H1 (cell line): ENCODE results near the gene ALG2.
"Not testable (repeated sequence)": the region's sequence is repeated elsewhere in the genome, so short reads cannot be mapped to it uniquely, and the experiment has no call there.

Experiments used
- RBBP5 ChIP-seq: IDR thresholded peaks from 2 replicates; pipeline ENCODE4 v1.7.1; 2012; ENCODE audit warnings: low read depth, mild to moderate bottlenecking, inconsistent platforms, low read length, moderate library complexity, borderline replicate concordance
- TF ChIP-seq, protein P1 (sequence below), 3 experiments: IDR thresholded peaks; 1 replicate in 2 of 3; 2 replicates in 1 of 3; pipeline versions ENCODE4 v1.5.1 to v1.6.1; 2011; ENCODE audit warnings: low read length in 3 of 3, mild to moderate bottlenecking in 3 of 3, inconsistent platforms in 2 of 3, low read depth in 1 of 3, moderate library complexity in 1 of 3; ENCODE audit not compliant: insufficient read depth in 1 of 3; ENCODE audit errors: control extremely low read depth in 1 of 3
- TF ChIP-seq, protein P2 (sequence below): IDR thresholded peaks from 2 replicates; pipeline ENCODE4 v1.6.1; 2012; ENCODE audit warnings: low read length, inconsistent platforms

DNA sequence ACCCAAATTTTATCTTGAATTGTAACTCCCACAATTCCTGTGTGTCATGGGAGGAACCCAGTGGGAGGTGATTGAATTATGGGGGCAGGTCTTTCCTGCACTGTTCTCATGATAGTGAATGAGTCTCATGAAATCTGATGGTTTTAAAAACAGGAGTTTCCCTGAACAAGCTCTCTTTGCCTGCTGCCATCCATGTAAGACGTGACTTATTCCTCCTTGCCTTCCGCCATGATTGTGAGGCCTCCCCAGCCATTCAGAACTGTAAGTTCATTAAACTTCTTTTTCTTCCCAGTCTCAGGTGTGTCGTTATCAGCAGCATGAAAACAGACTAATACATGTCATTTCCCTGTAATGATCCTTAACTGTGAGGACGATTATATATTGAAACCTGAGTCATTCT, 16.1 kb upstream of the ALG2 start:
- TF ChIP-seq, protein P1, sequence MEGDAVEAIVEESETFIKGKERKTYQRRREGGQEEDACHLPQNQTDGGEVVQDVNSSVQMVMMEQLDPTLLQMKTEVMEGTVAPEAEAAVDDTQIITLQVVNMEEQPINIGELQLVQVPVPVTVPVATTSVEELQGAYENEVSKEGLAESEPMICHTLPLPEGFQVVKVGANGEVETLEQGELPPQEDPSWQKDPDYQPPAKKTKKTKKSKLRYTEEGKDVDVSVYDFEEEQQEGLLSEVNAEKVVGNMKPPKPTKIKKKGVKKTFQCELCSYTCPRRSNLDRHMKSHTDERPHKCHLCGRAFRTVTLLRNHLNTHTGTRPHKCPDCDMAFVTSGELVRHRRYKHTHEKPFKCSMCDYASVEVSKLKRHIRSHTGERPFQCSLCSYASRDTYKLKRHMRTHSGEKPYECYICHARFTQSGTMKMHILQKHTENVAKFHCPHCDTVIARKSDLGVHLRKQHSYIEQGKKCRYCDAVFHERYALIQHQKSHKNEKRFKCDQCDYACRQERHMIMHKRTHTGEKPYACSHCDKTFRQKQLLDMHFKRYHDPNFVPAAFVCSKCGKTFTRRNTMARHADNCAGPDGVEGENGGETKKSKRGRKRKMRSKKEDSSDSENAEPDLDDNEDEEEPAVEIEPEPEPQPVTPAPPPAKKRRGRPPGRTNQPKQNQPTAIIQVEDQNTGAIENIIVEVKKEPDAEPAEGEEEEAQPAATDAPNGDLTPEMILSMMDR (IDR thresholded peaks at IDR 0.05; ENCODE audit: control extremely low read depth in 1 of 3, insufficient read depth in 1 of 3, low read depth in 1 of 3, low read length in 3 of 3): not testable (repeated sequence)
- TF ChIP-seq, protein P2, sequence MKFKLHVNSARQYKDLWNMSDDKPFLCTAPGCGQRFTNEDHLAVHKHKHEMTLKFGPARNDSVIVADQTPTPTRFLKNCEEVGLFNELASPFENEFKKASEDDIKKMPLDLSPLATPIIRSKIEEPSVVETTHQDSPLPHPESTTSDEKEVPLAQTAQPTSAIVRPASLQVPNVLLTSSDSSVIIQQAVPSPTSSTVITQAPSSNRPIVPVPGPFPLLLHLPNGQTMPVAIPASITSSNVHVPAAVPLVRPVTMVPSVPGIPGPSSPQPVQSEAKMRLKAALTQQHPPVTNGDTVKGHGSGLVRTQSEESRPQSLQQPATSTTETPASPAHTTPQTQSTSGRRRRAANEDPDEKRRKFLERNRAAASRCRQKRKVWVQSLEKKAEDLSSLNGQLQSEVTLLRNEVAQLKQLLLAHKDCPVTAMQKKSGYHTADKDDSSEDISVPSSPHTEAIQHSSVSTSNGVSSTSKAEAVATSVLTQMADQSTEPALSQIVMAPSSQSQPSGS: not testable (repeated sequence)
- TF ChIP-seq RBBP5: not testable (repeated sequence)
